SH-SY5Y (cell line): Measurements from ENCODE around the gene PIK3R3.

Experiments
- GATA2 ChIP-seq: IDR thresholded peaks from 2 replicates; pipeline ENCODE4 v1.6.1; 2011; ENCODE audit warnings: mild to moderate bottlenecking, low read depth, low read length
- GATA3 ChIP-seq: IDR thresholded peaks from 2 replicates; pipeline ENCODE4 v1.6.1; 2011; ENCODE audit warnings: low read depth, mild to moderate bottlenecking, low read length, moderate library complexity

The PIK3R3 gene

DNA sequence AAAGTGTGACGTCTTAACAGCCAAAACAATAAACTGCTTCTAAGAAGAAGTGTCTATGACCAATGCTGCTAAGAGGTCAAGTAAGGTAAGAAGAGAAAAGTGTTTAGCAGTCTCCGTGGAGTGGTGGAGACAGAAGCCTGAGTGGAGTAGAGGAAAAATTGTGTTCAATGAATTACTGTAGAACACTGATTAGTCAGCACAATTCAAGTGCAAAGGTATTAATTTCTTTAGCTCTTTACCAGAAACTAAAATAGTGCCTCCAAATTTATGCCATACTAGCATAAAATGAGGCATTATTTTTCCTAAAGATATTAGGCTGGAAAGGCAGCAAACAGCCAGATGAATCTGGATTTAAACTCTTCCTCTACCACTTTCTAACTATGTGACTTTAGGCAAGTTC lies 56.1 kb downstream of the PIK3R3 start:
- TF ChIP-seq GATA3 (no peak), GATA2 (no peak)

GRCh38 chr1:46072975-46073374 lies 59.5 kb downstream of the PIK3R3 start:
- TF ChIP-seq GATA3 = no peak
- TF ChIP-seq GATA2 = no peak

GRCh38 chr1:46070164-46070814 lies 62.1 kb downstream of the PIK3R3 start:
- TF ChIP-seq GATA2 = no peak
- TF ChIP-seq GATA3 = no peak

- TF ChIP-seq GATA2 (no peak), GATA3 (no peak)
Observed at GRCh38 chr1:46068525-46068924, 63.9 kb downstream of the PIK3R3 start.

- TF ChIP-seq GATA3 (no peak), GATA2 (no peak)
Observed at GRCh38 chr1:46067652-46068051, 64.8 kb downstream of the PIK3R3 start.

DNA sequence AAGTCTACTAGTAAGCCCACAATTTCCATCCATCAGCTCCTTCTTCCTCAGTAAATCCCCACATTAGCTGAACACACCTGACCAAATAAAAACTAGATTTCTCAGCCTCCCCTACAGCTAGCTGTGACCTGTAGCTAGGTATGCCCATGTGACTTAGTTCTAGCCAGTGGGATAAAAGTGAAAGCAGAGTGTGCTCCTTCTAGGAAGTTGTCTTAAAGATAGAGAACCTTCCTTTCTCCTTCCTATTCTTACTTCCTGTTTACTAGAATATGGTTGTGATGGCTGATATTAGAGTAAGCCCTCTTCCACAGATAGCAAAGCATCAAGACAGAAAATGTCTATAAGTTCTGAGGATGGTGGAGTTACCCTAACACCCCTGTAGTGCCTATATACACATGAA lies 67.0 kb downstream of the PIK3R3 start:
- TF ChIP-seq GATA3 (no peak), GATA2 (no peak)

GRCh38 chr1:46064708-46065107 lies 67.7 kb downstream of the PIK3R3 start:
- TF ChIP-seq GATA3 (no peak), GATA2 (no peak)

DNA sequence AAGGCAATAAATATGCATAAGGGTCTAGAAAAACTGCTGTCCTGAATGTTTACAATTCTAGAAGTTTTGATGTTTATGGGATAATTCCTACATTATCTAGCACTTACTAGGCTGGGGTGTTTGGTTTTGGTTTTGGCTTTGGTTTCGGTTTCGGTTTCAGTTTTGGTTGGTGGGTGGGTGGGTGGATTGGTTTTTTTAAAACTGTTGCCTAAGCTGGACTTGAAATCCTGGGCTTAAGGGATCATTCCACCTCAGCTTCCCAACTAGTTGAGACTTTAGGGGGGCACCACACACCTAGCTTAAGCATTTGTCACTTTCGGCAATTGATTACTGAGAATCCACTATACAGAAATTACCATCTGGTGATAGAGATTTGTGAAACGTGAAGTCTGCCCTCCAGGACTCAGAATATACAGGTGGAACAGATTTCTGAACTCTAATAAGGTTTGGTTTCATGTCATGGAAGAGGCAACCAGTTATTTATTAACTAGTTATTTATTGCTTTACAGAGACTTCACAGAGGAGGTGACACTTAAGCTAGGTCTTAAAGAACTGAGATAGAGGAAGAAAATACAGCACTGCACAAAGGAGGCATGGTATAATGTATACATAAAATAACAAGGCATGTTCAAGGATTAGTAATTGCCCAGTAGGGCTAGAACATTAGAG lies 69.6 kb downstream of the PIK3R3 start:
- TF ChIP-seq GATA2 = no peak
- no peak for TF ChIP-seq GATA3

DNA sequence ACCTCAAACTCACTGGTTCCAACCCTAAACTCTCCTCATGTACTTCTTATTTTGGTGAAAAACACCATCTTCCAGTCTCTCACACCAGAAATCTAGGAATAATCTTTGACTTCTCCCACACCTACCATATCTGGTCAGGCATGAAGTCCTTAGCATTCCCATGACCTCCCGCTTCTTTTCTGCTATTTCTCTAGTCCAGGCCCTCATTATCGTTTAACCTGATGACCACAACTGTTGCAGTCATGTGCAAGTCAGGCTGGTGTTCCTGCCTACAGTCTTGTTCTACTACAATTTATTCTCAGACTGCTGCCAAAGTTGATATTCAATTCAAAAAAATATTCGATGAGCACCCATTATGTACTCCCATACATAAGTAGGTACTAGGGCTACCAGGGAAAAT lies 71.3 kb downstream of the PIK3R3 start:
- TF ChIP-seq GATA3 = no peak
- TF ChIP-seq GATA2 = no peak

GRCh38 chr1:46058936-46059335 lies 73.5 kb downstream of the PIK3R3 start:
- TF ChIP-seq GATA3 = no peak
- no peak for TF ChIP-seq GATA2

DNA sequence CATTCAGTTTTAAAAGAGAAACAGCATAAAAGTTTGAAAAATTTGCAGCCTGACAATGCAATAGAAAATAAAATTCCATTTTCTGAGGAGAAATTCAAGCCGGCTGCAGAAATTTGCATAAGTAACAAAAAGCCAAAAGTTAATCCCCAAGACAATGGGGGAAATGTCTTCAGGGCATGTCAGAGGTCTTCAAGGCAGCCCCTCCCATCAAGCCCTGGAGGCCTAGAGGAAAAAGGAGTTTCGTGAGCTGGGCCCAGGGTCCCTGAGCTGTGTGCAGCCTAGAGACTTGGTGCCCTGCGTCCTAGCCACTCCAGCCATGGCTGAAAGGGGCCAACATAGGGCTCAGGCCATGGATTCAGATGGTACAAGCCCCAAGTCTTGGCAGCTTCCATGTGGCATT lies 74.6 kb downstream of the PIK3R3 start:
- TF ChIP-seq GATA3 (no peak), GATA2 (no peak)

- TF ChIP-seq GATA3 (no peak), GATA2 (no peak)
Observed at GRCh38 chr1:46056325-46056724, 76.1 kb downstream of the PIK3R3 start.

- TF ChIP-seq GATA2 = no peak
- TF ChIP-seq GATA3 = no peak
Observed at GRCh38 chr1:46053734-46054133, 78.7 kb downstream of the PIK3R3 start.

DNA sequence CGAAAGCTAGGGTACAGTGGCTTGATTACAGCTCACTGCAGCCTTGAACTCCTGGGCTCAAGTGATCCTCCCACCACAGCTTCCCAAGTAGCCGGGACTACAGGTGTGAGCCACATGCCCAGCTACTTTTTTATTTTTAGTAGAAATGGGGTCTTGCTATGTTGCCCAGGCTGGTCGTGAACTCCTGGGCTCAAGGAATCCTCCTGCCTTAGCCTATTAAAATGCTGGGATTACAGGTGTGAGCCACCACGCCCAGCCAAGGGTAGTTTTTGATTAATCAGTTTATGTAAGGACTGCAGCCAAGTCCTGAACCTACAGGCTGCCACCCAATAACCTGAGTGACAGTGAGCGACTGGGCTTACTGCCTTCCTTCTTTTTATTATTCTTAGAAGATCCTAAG lies 88.3 kb downstream of the PIK3R3 start:
- TF ChIP-seq GATA2 (no peak), GATA3 (no peak)

- no peak for TF ChIP-seq GATA3
- TF ChIP-seq GATA2 = no peak
Observed at GRCh38 chr1:46043458-46044017, 88.9 kb downstream of the PIK3R3 start.

- TF ChIP-seq GATA3 = no peak
- no peak for TF ChIP-seq GATA2
Observed at GRCh38 chr1:46041974-46042373, 90.5 kb downstream of the PIK3R3 start.

GRCh38 chr1:46041551-46041950 lies 90.9 kb downstream of the PIK3R3 start:
- TF ChIP-seq GATA2 (no peak), GATA3 (no peak)
